GM21619 (cell line): Measurements from ENCODE around the gene NOA1.

ENCODE experiments used
- ATAC-seq: cut with Tn5 transposase; IDR thresholded peaks from one replicate; pipeline ENCODE4 v1.9.1; 2021; ENCODE audit not compliant: unreplicated experiment

NOA1 gene

GRCh38 chr4:56977321-56978012, at the start of gene NOA1:
Gene NOA1 (minus strand): TSS chr4:56977606. CDS start chr4:56977585, 21 bp downstream.
- ATAC-seq, result peak; percentile 79

GRCh38 chr4:57023104-57023503, 45.7 kb upstream of the NOA1 start:
- no peak for ATAC-seq

DNA sequence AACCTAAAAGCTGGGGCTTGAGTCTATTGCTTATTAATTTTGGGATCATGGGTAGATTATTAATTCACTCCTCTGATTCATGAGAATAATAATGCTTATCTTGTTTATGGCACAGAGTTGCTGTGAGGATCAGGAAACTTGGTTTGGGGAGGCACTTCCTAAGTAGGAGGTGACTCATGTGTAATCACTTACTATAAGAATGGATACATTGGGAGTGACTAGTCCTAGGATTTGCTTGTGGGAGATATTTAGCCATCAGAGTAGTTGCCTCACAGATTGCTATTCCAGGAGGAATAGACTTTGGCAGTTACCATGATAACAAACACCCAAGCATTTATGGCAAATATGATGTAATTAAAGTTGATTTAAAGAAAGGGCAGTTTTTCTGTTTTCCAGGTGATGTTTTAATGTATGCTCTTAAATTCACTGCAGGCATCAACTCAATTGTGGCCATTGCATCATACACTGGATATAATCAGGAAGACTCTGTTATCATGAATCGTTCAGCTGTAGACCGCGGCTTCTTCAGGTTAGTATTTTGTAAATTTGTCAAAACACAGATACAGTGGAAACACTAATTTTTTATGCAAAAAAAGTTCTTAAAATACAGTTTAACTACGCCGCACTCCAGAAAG, 43.2 kb upstream of the NOA1 start:
- no peak for ATAC-seq

- ATAC-seq, result no peak
These were observed 41.6 kb upstream of the NOA1 start for GRCh38 chr4:57018980-57019379.

GRCh38 chr4:57013543-57014120, 36.2 kb upstream of the NOA1 start:
- no peak for ATAC-seq

DNA sequence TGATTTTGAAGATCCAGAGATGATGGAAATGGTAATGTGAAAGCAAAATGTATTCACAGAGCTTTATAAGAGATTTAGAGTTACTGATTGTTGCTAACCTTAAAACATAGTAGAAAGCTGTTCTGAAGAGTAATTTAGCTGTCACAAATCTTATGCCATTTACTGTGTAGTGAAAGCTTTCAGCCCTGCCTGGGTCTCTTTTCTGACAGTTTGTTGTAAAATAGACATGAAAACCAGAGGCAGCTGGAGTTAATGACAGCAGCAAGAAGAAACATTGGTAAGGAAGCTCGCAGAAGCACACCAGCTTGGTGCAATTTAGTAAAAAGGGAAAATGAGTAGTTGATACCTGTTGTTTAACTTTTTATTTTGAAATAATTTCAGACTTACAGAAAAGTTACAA, 22.3 kb upstream of the NOA1 start:
- ATAC-seq, result no peak

GRCh38 chr4:56995525-56995924, 18.1 kb upstream of the NOA1 start:
- ATAC-seq, result no peak

GRCh38 chr4:56990109-56990905, 12.9 kb upstream of the NOA1 start:
- no peak for ATAC-seq

GRCh38 chr4:56986952-56987351, 9.5 kb upstream of the NOA1 start:
- no peak for ATAC-seq

GRCh38 chr4:56986192-56986591, 8.8 kb upstream of the NOA1 start:
- no peak for ATAC-seq

- no peak for ATAC-seq
These were observed 4.4 kb upstream of the NOA1 start for GRCh38 chr4:56981795-56982201.

DNA sequence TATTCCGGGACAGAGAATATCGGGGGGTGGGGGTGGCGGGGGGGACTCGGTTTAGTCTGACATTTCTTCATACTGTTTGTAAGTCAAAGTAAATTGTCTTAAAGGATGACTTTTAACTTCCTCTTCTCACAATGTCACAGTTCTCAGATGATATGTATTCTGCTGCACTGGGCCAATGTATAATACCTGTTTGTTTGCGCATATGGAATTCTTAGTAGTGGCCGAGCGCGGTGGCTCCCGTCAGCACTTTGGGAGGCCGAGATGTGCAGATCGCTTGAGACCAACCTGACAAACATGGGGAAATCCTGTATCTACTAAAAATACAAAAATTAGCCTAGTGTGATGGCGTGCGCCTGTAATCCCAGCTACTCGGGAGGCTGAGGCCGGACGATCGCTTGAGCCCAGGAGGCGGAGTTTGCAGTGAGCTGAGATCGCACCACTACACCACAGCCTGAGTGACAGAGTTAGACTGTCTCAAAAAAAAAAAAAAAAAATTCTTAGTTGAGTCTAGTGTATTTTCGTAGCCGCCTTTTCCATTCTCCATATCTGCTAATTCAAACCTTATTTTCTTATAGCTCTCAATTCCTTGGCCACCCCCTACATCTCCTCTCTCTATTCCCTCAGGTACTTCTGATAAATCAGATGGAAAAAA, 2.1 kb upstream of the NOA1 start:
- no peak for ATAC-seq

DNA sequence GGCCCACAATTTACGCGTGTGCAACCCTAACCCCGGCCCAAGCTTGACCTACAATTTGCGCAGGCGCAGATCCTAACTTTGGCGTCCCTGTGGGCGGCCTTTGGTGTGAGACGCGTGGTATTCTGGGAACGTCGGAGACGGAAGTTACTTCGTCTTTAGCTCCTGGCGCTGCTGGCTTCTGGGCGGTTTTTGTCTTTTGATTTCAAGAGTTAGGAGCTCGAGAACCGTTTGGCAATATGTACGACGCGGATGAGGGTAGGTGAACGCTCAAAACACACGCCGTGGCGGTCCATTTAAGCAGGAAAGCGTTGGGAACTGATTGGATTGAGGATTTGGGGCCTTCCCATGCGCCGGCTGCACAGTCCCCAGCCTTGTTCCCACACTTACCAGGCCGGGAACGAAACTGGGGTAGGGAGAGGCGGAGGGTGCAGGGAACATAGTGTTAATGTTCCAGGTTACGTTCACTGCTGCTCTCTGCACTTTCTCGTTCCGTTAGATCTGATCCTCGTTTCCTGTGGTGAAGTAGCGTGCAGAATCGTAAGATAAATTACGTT, 1.4 kb upstream of the NOA1 start, which contains the start of gene POLR2B:
Gene POLR2B (plus strand): TSS at position 147 of the 554 bp plus-strand sequence. CDS start 90 bp downstream, at position 237.
- peak; percentile 48 for ATAC-seq

DNA sequence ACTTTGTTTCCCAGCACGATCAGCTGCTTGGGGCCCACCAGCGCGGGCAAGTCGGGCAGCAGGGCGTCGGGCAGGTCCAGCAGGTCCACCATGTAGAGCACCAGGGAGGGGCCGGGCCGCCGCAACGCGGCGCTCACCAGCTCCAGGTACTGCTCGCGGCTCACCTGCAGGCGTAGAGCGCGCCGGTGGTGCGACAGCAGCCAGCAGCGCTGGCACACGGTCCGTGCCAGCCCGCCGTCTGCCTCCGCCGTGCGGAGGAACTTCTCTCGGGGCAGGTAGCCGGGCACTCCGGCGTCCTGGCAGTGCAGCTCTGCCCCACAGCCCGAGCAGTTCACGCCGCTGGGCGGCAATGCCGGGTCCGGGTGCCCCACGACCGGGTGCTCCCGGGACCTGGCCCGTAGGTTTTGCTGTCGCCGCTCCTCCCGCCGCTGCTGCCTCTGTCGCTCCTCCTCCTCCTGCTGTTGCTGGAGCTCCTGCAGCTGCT, 527 bp downstream of the NOA1 start:
- ATAC-seq, result peak; percentile 27

- no peak for ATAC-seq
These were observed 1.0 kb downstream of the NOA1 start for GRCh38 chr4:56976283-56976836.

GRCh38 chr4:56973336-56973735, 4.1 kb downstream of the NOA1 start:
- ATAC-seq, result no peak

- no peak for ATAC-seq
These were observed 4.6 kb downstream of the NOA1 start for GRCh38 chr4:56972809-56973208.

- ATAC-seq, result no peak
These were observed 5.0 kb downstream of the NOA1 start for GRCh38 chr4:56972389-56972788.

DNA sequence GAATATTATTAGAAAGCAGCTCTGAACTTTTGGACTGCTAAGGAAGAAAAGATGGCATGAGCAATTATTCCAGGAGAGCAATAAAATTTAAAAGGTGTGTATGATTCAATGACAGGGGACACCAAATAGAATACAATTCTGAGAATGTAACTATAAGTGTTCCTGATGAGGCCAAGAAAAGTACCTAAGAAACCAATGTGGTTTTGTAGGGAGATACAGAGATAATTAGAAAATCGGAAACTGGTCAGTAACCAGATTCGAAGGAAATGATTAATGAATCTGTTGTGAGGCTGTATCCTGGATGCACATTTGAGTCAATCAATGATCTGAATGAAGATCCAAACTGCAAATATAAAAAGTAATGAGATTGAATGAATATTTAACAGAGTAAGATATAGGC, 6.0 kb downstream of the NOA1 start:
- ATAC-seq, result no peak

DNA sequence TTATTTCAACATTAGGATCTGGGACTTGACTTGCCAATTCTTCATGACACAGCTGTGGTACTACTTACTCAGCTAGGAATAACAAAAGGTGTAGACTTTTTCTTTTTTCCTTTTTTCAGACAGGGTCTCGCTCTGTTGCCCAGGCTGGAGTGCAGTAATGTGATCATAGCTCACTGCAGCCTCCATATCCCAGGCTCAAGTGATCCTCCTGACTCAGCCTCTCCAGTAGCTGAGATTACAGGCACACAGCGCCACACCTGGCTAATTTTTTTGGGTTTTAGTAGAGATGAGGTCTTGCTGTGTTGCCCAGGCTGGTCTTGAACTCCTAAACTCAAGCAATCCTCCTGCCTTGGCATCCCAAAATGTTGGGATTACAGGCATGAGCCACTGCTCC, 16.3 kb downstream of the NOA1 start:
- no peak for ATAC-seq
